Neural cell (in vitro differentiated cells): ENCODE results near the gene PARD3B. TPM values are rescaled to one million over a fixed set of nuclear protein-coding genes. Genes with fewer than 3 reads are reported as not detected.

Experiments
- H2AFZ ChIP-seq: fragments of 200-600, 300-800 bp; sonication (generic), shearing (Covaris generic); 2 replicates; pipeline ENCODE4 v1.6.0; 2014; ENCODE audit warnings: low read depth, mild to moderate bottlenecking, antibody characterized with exemption, low read length, moderate library complexity
- H3F3A ChIP-seq: fragments of 200-600 bp; shearing (Covaris generic); 2 replicates; pipeline ENCODE4 v1.6.1; 2016; ENCODE audit warnings: mild to moderate bottlenecking, moderate library complexity, mixed read lengths, antibody characterized with exemption, low read length; ENCODE audit not compliant: insufficient read depth, poor library complexity, severe bottlenecking
- H3K27ac ChIP-seq: fragments of 200-600, 300-800 bp; sonication (generic), shearing (Covaris generic); 2 replicates; pipeline ENCODE4 v1.5.1; 2014; ENCODE audit warnings: mild to moderate bottlenecking, low read length, moderate library complexity
- H3K27me3 ChIP-seq: fragments of 300-800, 200-600 bp; sonication (generic), shearing (Covaris generic); 2 replicates; pipeline ENCODE4 v1.6.0; 2014; ENCODE audit warnings: mild to moderate bottlenecking, low read depth, low read length, moderate library complexity; ENCODE audit not compliant: insufficient read depth
- H3K36me3 ChIP-seq: fragments of 300-800, 200-600 bp; sonication (generic), shearing (Covaris generic); 2 replicates; pipeline ENCODE4 v1.5.1; 2014; ENCODE audit warnings: mild to moderate bottlenecking, antibody characterized with exemption, low read length, moderate library complexity; ENCODE audit not compliant: insufficient read depth
- H3K4me2 ChIP-seq: fragments of 300-800, 200-600 bp; sonication (generic), shearing (Covaris generic); 2 replicates; pipeline ENCODE4 v1.6.0; 2014; ENCODE audit warnings: mild to moderate bottlenecking, low read length
- H3K4me3 ChIP-seq: fragments of 300-800, 200-600 bp; sonication (generic), shearing (Covaris generic); 2 replicates; pipeline ENCODE4 v1.5.1; 2014; ENCODE audit warnings: mild to moderate bottlenecking, low read length, moderate library complexity
- H3K79me2 ChIP-seq: fragments of 200-600 bp; shearing (Covaris generic); replicated peaks from 2 replicates; pipeline ENCODE4 v1.6.0; 2014; ENCODE audit warnings: mild to moderate bottlenecking, low read length, moderate library complexity; ENCODE audit not compliant: insufficient read depth
- H3K9ac ChIP-seq: fragments of 300-800, 200-600 bp; sonication (generic), shearing (Covaris generic); 2 replicates; pipeline ENCODE4 v1.6.1; 2016; ENCODE audit warnings: mild to moderate bottlenecking, low read length, mixed read lengths
- H3K9me2 ChIP-seq: fragments of 200-600 bp; shearing (Covaris generic); 2 replicates; pipeline ENCODE4 v1.6.1; 2016; ENCODE audit warnings: mild to moderate bottlenecking, low read length, mixed read lengths; ENCODE audit not compliant: insufficient read depth
- H3K9me3 ChIP-seq: fragments of 200-600, 300-800 bp; sonication (generic), shearing (Covaris generic); 2 replicates; pipeline ENCODE4 v1.6.1; 2016; ENCODE audit warnings: mild to moderate bottlenecking, mixed run types, low read length, moderate library complexity, mixed read lengths
- H4K20me1 ChIP-seq: fragments of 200-600 bp; shearing (Covaris generic); 2 replicates; pipeline ENCODE4 v1.6.1; 2016; ENCODE audit warnings: mild to moderate bottlenecking, mixed run types; ENCODE audit not compliant: insufficient read depth
- EP300 ChIP-seq: fragments of 450-650 bp; conservative IDR thresholded peaks from 2 replicates; pipeline ENCODE4 v1.6.1; 2014; ENCODE audit warnings: antibody characterized with exemption, mild to moderate bottlenecking, moderate library complexity; ENCODE audit not compliant: poor library complexity, severe bottlenecking
- EZH2 ChIP-seq: fragments of 200-600, 300-800 bp; shearing (Covaris generic), sonication (generic); IDR thresholded peaks from 2 replicates; pipeline ENCODE4 v1.6.1; 2014; ENCODE audit warnings: antibody characterized with exemption, low read length, borderline replicate concordance, mild to moderate bottlenecking; ENCODE audit not compliant: insufficient read depth, poor library complexity, severe bottlenecking
- MXI1 ChIP-seq: fragments of 450-650 bp; conservative IDR thresholded peaks from 2 replicates; pipeline ENCODE4 v1.6.1; 2014; ENCODE audit warnings: antibody characterized with exemption, mild to moderate bottlenecking; ENCODE audit not compliant: poor library complexity, severe bottlenecking
- POLR2AphosphoS5 ChIP-seq: IDR thresholded peaks from 2 replicates; pipeline ENCODE4 v1.6.1; 2012
- RAD21 ChIP-seq: fragments of 450-650 bp; conservative IDR thresholded peaks from 2 replicates; pipeline ENCODE4 v1.6.1; 2014; ENCODE audit warnings: antibody characterized with exemption, mild to moderate bottlenecking, moderate library complexity
- SMC3 ChIP-seq: fragments of 450-650 bp; conservative IDR thresholded peaks from 2 replicates; pipeline ENCODE4 v1.6.1; 2014; ENCODE audit warnings: antibody characterized with exemption, mild to moderate bottlenecking, moderate library complexity; ENCODE audit not compliant: poor library complexity
- TAF1 ChIP-seq: IDR thresholded peaks from 2 replicates; pipeline ENCODE4 v1.6.1; 2012; ENCODE audit warnings: low read depth
- polyA plus RNA-seq: library from polyadenylated mRNA; depleted of rRNA; stranded (reverse); fragments of >200 nt; gene quantifications from 2 replicates; pipeline ENCODE4 v1.2.3, GENCODE V29; 2014
- TF ChIP-seq, protein P1 (sequence below): IDR thresholded peaks from 2 replicates; pipeline ENCODE4 v1.6.1; 2012; ENCODE audit warnings: borderline replicate concordance
- TF ChIP-seq, protein P2 (sequence below): fragments of 450-650 bp; IDR thresholded peaks from 2 replicates; pipeline ENCODE4 v1.5.1; 2014; ENCODE audit warnings: antibody characterized with exemption, mild to moderate bottlenecking, moderate library complexity; ENCODE audit not compliant: poor library complexity, severe bottlenecking

Gene PARD3B
- polyA plus RNA-seq, 1 donor from 2014 or later = 0.54 TPM

DNA sequence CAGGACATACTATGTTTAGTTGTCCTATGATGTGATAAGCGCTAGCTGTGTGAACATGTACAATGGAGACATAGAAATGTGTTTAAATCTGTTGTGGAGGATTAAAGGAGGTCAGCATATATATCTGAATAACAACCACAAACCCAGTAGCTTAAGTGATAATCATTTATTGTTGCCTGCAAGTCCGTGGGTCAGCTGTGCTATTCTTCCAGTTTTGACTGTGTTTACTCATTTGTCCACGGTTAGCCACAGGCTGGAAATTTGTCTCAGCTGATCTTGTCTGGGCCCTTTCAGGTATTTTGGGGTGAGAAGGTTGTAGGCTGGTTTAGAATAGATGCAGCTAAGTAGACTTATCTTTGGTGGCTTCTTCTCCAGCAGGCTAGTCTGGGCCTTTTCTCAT, 110.4 kb downstream of the PARD3B start:
- Histone ChIP-seq H3K4me3 (no peak overlapping the region), H3K9ac (no peak overlapping the region), H3K9me3 (peaks cover 8% of the 10 kb centered on the region), H3K9me2 (no peaks in the 10 kb centered on the region), H3K36me3 (no peaks in the 10 kb centered on the region), H3K27ac (no peak overlapping the region), H3K27me3 (no peaks in the 10 kb centered on the region), H3F3A (no peaks in the 10 kb centered on the region), H3K4me2 (no peak overlapping the region), H4K20me1 (no peaks in the 10 kb centered on the region), H2AFZ (no peak overlapping the region), H3K79me2 (no peaks in the 10 kb centered on the region)
- TF ChIP-seq EP300 (no peak), MXI1 (no peak), RAD21 (no peak)

DNA sequence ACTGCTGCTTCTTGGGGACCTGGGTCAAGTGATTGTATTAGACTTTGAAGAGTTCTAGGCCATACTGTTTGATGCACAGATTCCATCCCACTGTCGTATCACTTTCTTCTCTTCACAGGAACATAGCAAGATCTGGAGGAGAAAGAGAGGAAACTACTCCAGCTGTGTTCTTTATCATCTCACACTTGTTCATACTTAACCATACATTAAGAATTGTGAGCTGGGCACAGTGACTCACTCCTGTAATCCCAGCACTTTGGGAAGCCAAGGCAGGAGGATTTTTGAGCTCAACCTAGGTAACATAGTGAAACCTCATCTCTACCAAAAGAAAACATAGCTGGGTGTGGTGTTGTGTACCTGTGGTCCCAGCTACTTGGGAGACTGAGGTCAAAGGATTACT, 111.7 kb downstream of the PARD3B start:
- Histone ChIP-seq H3K4me2 (no peak overlapping the region), H3K27ac (no peak overlapping the region), H3K4me3 (no peak overlapping the region), H3F3A (no peaks in the 10 kb centered on the region), H3K36me3 (no peaks in the 10 kb centered on the region), H3K79me2 (no peaks in the 10 kb centered on the region), H3K9me2 (no peaks in the 10 kb centered on the region), H2AFZ (no peak overlapping the region), H3K9ac (no peak overlapping the region), H3K27me3 (no peaks in the 10 kb centered on the region), H4K20me1 (no peaks in the 10 kb centered on the region), H3K9me3 (no peaks in the 10 kb centered on the region)
- TF ChIP-seq MXI1 (no peak), TAF1 (no peak), RAD21 (no peak), POLR2AphosphoS5 (no peak), EP300 (no peak), SMC3 (no peak), EZH2 (no peak)
- TF ChIP-seq, protein P1, sequence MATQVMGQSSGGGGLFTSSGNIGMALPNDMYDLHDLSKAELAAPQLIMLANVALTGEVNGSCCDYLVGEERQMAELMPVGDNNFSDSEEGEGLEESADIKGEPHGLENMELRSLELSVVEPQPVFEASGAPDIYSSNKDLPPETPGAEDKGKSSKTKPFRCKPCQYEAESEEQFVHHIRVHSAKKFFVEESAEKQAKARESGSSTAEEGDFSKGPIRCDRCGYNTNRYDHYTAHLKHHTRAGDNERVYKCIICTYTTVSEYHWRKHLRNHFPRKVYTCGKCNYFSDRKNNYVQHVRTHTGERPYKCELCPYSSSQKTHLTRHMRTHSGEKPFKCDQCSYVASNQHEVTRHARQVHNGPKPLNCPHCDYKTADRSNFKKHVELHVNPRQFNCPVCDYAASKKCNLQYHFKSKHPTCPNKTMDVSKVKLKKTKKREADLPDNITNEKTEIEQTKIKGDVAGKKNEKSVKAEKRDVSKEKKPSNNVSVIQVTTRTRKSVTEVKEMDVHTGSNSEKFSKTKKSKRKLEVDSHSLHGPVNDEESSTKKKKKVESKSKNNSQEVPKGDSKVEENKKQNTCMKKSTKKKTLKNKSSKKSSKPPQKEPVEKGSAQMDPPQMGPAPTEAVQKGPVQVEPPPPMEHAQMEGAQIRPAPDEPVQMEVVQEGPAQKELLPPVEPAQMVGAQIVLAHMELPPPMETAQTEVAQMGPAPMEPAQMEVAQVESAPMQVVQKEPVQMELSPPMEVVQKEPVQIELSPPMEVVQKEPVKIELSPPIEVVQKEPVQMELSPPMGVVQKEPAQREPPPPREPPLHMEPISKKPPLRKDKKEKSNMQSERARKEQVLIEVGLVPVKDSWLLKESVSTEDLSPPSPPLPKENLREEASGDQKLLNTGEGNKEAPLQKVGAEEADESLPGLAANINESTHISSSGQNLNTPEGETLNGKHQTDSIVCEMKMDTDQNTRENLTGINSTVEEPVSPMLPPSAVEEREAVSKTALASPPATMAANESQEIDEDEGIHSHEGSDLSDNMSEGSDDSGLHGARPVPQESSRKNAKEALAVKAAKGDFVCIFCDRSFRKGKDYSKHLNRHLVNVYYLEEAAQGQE = no peak
- TF ChIP-seq, protein P2, sequence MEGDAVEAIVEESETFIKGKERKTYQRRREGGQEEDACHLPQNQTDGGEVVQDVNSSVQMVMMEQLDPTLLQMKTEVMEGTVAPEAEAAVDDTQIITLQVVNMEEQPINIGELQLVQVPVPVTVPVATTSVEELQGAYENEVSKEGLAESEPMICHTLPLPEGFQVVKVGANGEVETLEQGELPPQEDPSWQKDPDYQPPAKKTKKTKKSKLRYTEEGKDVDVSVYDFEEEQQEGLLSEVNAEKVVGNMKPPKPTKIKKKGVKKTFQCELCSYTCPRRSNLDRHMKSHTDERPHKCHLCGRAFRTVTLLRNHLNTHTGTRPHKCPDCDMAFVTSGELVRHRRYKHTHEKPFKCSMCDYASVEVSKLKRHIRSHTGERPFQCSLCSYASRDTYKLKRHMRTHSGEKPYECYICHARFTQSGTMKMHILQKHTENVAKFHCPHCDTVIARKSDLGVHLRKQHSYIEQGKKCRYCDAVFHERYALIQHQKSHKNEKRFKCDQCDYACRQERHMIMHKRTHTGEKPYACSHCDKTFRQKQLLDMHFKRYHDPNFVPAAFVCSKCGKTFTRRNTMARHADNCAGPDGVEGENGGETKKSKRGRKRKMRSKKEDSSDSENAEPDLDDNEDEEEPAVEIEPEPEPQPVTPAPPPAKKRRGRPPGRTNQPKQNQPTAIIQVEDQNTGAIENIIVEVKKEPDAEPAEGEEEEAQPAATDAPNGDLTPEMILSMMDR = no peak

DNA sequence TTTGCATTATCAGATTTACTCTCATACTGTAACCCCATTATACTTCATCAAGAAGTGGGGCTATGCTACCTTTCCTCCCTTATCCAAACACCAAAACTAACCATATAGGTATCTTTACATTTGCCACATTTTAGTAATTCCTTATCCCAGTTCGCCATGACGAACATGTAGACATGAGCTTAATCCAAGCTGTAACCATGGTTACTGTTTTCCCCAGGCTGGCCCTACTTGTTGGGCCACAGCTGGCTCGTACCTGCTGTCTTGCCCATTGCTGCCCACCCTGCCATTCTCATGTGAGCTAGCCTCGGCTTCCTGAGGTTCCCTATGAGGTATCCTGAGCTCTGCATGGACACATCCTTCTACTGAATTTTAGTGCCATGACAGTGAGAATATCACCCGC, 117.7 kb downstream of the PARD3B start:
- H3K79me2 ChIP-seq = no peaks in the 10 kb centered on the region

More for the DNA sequence above, 117.7 kb downstream of the PARD3B start:
- no peak overlapping the region for H2AFZ ChIP-seq
- no peaks in the 10 kb centered on the region for H3K36me3 ChIP-seq
- no peak overlapping the region for H3K27ac ChIP-seq
- no peak overlapping the region for H3K9ac ChIP-seq
- no peaks in the 10 kb centered on the region for H3K9me3 ChIP-seq
- H3F3A ChIP-seq = no peaks in the 10 kb centered on the region
- H3K9me2 ChIP-seq = no peaks in the 10 kb centered on the region
- no peaks in the 10 kb centered on the region for H4K20me1 ChIP-seq
- TF ChIP-seq, protein P2 = no peak
- TF ChIP-seq POLR2AphosphoS5 (no peak), RAD21 (no peak), EP300 (no peak), TAF1 (no peak), EZH2 (no peak), MXI1 (no peak), SMC3 (no peak)
- TF ChIP-seq, protein P1 = no peak
- no peak overlapping the region for H3K4me3 ChIP-seq
- no peaks in the 10 kb centered on the region for H3K27me3 ChIP-seq
- no peak overlapping the region for H3K4me2 ChIP-seq
